SU-DHL-6 (cell line): Measurements from ENCODE around the gene PDE8B.

Experiments used
- H2AFZ ChIP-seq: fragments of 200-600 bp; sonication (generic); 2 replicates; pipeline ENCODE4 v1.6.1; 2014; ENCODE audit warnings: low read depth, mild to moderate bottlenecking, moderate library complexity, mixed read lengths, antibody characterized with exemption, low read length; ENCODE audit not compliant: severe bottlenecking
- H3F3A ChIP-seq: fragments of 200-600 bp; shearing (Covaris generic); 2 replicates; pipeline ENCODE4 v1.6.0; 2016; ENCODE audit warnings: antibody characterized with exemption, mild to moderate bottlenecking; ENCODE audit not compliant: insufficient read depth
- H3K27ac ChIP-seq: fragments of 200-600 bp; sonication (generic); 2 replicates; pipeline ENCODE4 v1.5.1; 2016; ENCODE audit warnings: low read depth, mild to moderate bottlenecking, low read length, moderate library complexity, mixed read lengths
- H3K27me3 ChIP-seq: fragments of 200-600 bp; sonication (generic), shearing (Covaris generic); 2 replicates; pipeline ENCODE4 v1.6.0; 2014; ENCODE audit warnings: mild to moderate bottlenecking, low read length
- H3K36me3 ChIP-seq: fragments of 200-600 bp; sonication (generic); 2 replicates; pipeline ENCODE4 v1.6.1; 2014; ENCODE audit warnings: mild to moderate bottlenecking, low read length, mixed read lengths
- H3K4me2 ChIP-seq: fragments of 300-600, 200-600 bp; shearing (Covaris generic), sonication (generic); 2 replicates; pipeline ENCODE4 v1.6.0; 2014; ENCODE audit warnings: low read length, low read depth, mild to moderate bottlenecking; ENCODE audit not compliant: poor library complexity, severe bottlenecking
- H3K4me3 ChIP-seq: fragments of 200-600 bp; sonication (generic); 2 replicates; pipeline ENCODE4 v1.5.1; 2014; ENCODE audit warnings: antibody characterized with exemption, low read length, mild to moderate bottlenecking, mixed read lengths; ENCODE audit not compliant: insufficient read depth, poor library complexity, severe bottlenecking
- H3K79me2 ChIP-seq: fragments of 200-600 bp; sonication (generic); 2 replicates; pipeline ENCODE4 v1.6.1; 2014; ENCODE audit warnings: mild to moderate bottlenecking, low read length, moderate library complexity; ENCODE audit not compliant: insufficient read depth
- H3K9ac ChIP-seq: fragments of 200-600 bp; sonication (generic); 2 replicates; pipeline ENCODE4 v1.7.0; 2014; ENCODE audit warnings: mild to moderate bottlenecking, low read length
- H3K9me2 ChIP-seq: fragments of 200-600 bp; sonication (generic); replicated peaks from 2 replicates; pipeline ENCODE4 v1.6.1; 2014; ENCODE audit warnings: low read length; ENCODE audit not compliant: insufficient read depth
- H3K9me3 ChIP-seq: fragments of 200-600 bp; sonication (generic); 2 replicates; pipeline ENCODE4 v1.6.1; 2014; ENCODE audit warnings: low read length, mixed read lengths; ENCODE audit not compliant: insufficient read depth
- H4K20me1 ChIP-seq: fragments of 200-600 bp; sonication (generic); 2 replicates; pipeline ENCODE4 v1.6.1; 2014; ENCODE audit warnings: low read depth, mild to moderate bottlenecking, antibody characterized with exemption, low read length, moderate library complexity, mixed read lengths
- EZH2phosphoT487 ChIP-seq: fragments of 200-600 bp; sonication (generic), shearing (Covaris generic); conservative IDR thresholded peaks from 2 replicates; pipeline ENCODE4 v1.6.1; 2018; ENCODE audit warnings: mild to moderate bottlenecking, antibody characterized with exemption, low read length, moderate library complexity, mixed read lengths
- TF ChIP-seq, protein P1 (sequence below): fragments of 200-600 bp; sonication (generic); IDR thresholded peaks from one replicate; pipeline ENCODE4 v1.5.1; 2017; ENCODE audit warnings: antibody characterized with exemption, mild to moderate bottlenecking, low read length, moderate library complexity; ENCODE audit not compliant: insufficient read depth, poor library complexity, severe bottlenecking

PDE8B gene

DNA sequence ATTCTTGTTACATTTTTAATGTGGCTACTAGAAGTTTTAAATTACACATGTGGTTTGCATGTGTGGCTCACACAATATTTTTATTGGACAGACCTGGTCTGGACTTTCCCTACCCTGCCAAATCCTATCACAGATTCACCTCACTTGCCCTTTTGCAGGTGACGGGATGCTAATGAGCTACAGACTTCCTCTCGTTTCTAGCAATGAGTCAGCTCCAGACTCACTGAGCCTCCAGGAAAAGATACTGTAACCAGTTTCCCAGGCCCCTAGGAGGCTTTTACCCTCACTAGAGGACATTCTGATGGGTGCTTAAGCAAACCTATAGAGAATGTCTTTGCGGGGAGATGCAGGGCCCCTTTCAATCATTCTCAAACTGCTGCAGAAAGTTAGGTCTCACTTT, 146.3 kb downstream of the PDE8B start:
- H3K4me3 ChIP-seq, result no peak overlapping the region
- no peaks in the 10 kb centered on the region for H3K9me3 ChIP-seq
- H3K36me3 ChIP-seq, result no peaks in the 10 kb centered on the region
- H3K27me3 ChIP-seq, result no peaks in the 10 kb centered on the region
- H3K27ac ChIP-seq, result no peak overlapping the region
- no peak overlapping the region for H2AFZ ChIP-seq
- no peak overlapping the region for H3K9ac ChIP-seq
- H3K4me2 ChIP-seq, result no peak overlapping the region
- H3K9me2 ChIP-seq, result no peaks in the 10 kb centered on the region
- H3F3A ChIP-seq, result no peaks in the 10 kb centered on the region
- H3K79me2 ChIP-seq, result no peaks in the 10 kb centered on the region
- TF ChIP-seq, protein P1, sequence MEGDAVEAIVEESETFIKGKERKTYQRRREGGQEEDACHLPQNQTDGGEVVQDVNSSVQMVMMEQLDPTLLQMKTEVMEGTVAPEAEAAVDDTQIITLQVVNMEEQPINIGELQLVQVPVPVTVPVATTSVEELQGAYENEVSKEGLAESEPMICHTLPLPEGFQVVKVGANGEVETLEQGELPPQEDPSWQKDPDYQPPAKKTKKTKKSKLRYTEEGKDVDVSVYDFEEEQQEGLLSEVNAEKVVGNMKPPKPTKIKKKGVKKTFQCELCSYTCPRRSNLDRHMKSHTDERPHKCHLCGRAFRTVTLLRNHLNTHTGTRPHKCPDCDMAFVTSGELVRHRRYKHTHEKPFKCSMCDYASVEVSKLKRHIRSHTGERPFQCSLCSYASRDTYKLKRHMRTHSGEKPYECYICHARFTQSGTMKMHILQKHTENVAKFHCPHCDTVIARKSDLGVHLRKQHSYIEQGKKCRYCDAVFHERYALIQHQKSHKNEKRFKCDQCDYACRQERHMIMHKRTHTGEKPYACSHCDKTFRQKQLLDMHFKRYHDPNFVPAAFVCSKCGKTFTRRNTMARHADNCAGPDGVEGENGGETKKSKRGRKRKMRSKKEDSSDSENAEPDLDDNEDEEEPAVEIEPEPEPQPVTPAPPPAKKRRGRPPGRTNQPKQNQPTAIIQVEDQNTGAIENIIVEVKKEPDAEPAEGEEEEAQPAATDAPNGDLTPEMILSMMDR, result no peak
- no peak for TF ChIP-seq EZH2phosphoT487
- no peaks in the 10 kb centered on the region for H4K20me1 ChIP-seq

- no peaks in the 10 kb centered on the region for H3K79me2 ChIP-seq
- TF ChIP-seq, protein P1, result no peak
- no peak for TF ChIP-seq EZH2phosphoT487
- no peaks in the 10 kb centered on the region for H3K9me3 ChIP-seq
- H3K27me3 ChIP-seq, result no peaks in the 10 kb centered on the region
- H2AFZ ChIP-seq, result no peak overlapping the region
- H3K9ac ChIP-seq, result no peak overlapping the region
- H3K4me2 ChIP-seq, result no peak overlapping the region
- H3K27ac ChIP-seq, result no peak overlapping the region
- no peaks in the 10 kb centered on the region for H3F3A ChIP-seq
- H3K36me3 ChIP-seq, result no peaks in the 10 kb centered on the region
- H3K4me3 ChIP-seq, result no peak overlapping the region
- no peaks in the 10 kb centered on the region for H3K9me2 ChIP-seq
- no peaks in the 10 kb centered on the region for H4K20me1 ChIP-seq
Measured at GRCh38 chr5:77358255-77359205, 148.1 kb downstream of the PDE8B start.

GRCh38 chr5:77359231-77359630, 148.8 kb downstream of the PDE8B start:
- Histone ChIP-seq H3K79me2 (no peaks in the 10 kb centered on the region), H3K9me3 (no peaks in the 10 kb centered on the region), H3K4me3 (no peak overlapping the region), H3K9ac (no peak overlapping the region), H3K36me3 (no peaks in the 10 kb centered on the region), H3K9me2 (no peaks in the 10 kb centered on the region), H3F3A (no peaks in the 10 kb centered on the region), H2AFZ (no peak overlapping the region), H3K27me3 (no peaks in the 10 kb centered on the region), H4K20me1 (no peaks in the 10 kb centered on the region), H3K4me2 (no peak overlapping the region), H3K27ac (no peak overlapping the region)
- TF ChIP-seq EZH2phosphoT487, result no peak
- TF ChIP-seq, protein P1, result no peak
